Fibroblast of lung (primary cell): ENCODE results near the gene CDR2L. TPM values are rescaled to one million over a fixed set of nuclear protein-coding genes. Genes with fewer than 3 reads are reported as not detected.

Experiments used
- DNase-seq, 2 donors: peaks; one replicate each; pipeline versions ENCODE4 v3.0.0 to v3.0.0-alpha.2; 2010; ENCODE audit warnings: low read depth in 2 of 2
- H2AFZ ChIP-seq: 2 replicates; pipeline ENCODE4 v1.5.1; 2012; ENCODE audit warnings: low read length, control low read depth, inconsistent platforms
- H3K27ac ChIP-seq: 2 replicates; pipeline ENCODE4 v1.5.1; 2011; ENCODE audit warnings: low read length, control low read depth; ENCODE audit not compliant: insufficient read depth
- H3K27me3 ChIP-seq: 2 replicates; pipeline ENCODE4 v1.5.1; 2011; ENCODE audit warnings: mild to moderate bottlenecking, low read length; ENCODE audit not compliant: control insufficient read depth, insufficient read depth
- H3K36me3 ChIP-seq: 2 replicates; pipeline ENCODE4 v1.5.1; 2011; ENCODE audit warnings: low read length; ENCODE audit not compliant: control insufficient read depth, insufficient read depth
- H3K4me1 ChIP-seq: 2 replicates; pipeline ENCODE4 v1.5.1; 2011; ENCODE audit warnings: low read length; ENCODE audit not compliant: control insufficient read depth, insufficient read depth; ENCODE audit errors: extremely low read depth
- H3K4me2 ChIP-seq: 2 replicates; pipeline ENCODE4 v1.5.1; 2011; ENCODE audit warnings: low read length, control low read depth; ENCODE audit not compliant: insufficient read depth; ENCODE audit errors: extremely low read depth
- H3K4me3 ChIP-seq, 4 experiments: fragments of 200-600 bp in 1 of 4; sonication (generic) in 1 of 4; replicated peaks in 1 of 4; 2 replicates each; pipeline ENCODE4 v1.5.1; 2011 to 2016; ENCODE audit warnings: low read length in 4 of 4, low read depth in 3 of 4, mild to moderate bottlenecking in 3 of 4, control low read depth in 2 of 4, inconsistent platforms in 1 of 4, mixed read lengths in 1 of 4; ENCODE audit not compliant: insufficient read depth in 1 of 4; ENCODE audit errors: control extremely low read depth in 1 of 4
- H3K79me2 ChIP-seq: 2 replicates; pipeline ENCODE4 v1.5.1; 2012; ENCODE audit warnings: mild to moderate bottlenecking, low read length, inconsistent platforms; ENCODE audit not compliant: control insufficient read depth, insufficient read depth
- H3K9ac ChIP-seq: 2 replicates; pipeline ENCODE4 v1.5.1; 2011; ENCODE audit warnings: mild to moderate bottlenecking, low read length, control low read depth; ENCODE audit not compliant: insufficient read depth
- H3K9me3 ChIP-seq: 2 replicates; pipeline ENCODE4 v1.5.1; 2012; ENCODE audit warnings: low read depth, low read length; ENCODE audit not compliant: control insufficient read depth, insufficient read depth
- H4K20me1 ChIP-seq: 2 replicates; pipeline ENCODE4 v1.5.1; 2011; ENCODE audit warnings: low read length; ENCODE audit not compliant: control insufficient read depth, insufficient read depth; ENCODE audit errors: extremely low read depth
- EZH2 ChIP-seq: IDR thresholded peaks from 2 replicates; pipeline ENCODE4 v1.5.1; 2012; ENCODE audit warnings: low read length, control low read depth, mild to moderate bottlenecking; ENCODE audit errors: missing control alignments
- polyA plus RNA-seq, 2 donors: library from polyadenylated mRNA; depleted of rRNA in 1 of 2; stranded (reverse) in 1 of 2; unstranded in 1 of 2; fragments of >200 nt; gene quantifications; 2 replicates each; pipeline ENCODE4 v1.2.1, GENCODE V29; 2011 to 2012; ENCODE audit warnings: missing spikeins in 1 of 2
- total RNA-seq: library from RNA; depleted of rRNA; stranded (reverse); fragments of >200 nt; gene quantifications from 2 replicates; pipeline ENCODE4 v1.2.1, GENCODE V29; 2014
- TF ChIP-seq, protein P1 (sequence below), 2 donors: IDR thresholded peaks in 1 of 2; conservative IDR thresholded peaks in 1 of 2; 1 replicate in 1 of 2; 2 replicates in 1 of 2; pipeline ENCODE4 v1.5.1; 2011 to 2012; ENCODE audit warnings: low read length in 2 of 2, control low read depth in 1 of 2, inconsistent platforms in 1 of 2, low read depth in 1 of 2, mild to moderate bottlenecking in 1 of 2

CDR2L gene
- total and polyA plus RNA-seq, 2 donors (not counting 1 experiment from before 2014, with no cell fraction given) = 9.7 to 12.2 TPM

DNA sequence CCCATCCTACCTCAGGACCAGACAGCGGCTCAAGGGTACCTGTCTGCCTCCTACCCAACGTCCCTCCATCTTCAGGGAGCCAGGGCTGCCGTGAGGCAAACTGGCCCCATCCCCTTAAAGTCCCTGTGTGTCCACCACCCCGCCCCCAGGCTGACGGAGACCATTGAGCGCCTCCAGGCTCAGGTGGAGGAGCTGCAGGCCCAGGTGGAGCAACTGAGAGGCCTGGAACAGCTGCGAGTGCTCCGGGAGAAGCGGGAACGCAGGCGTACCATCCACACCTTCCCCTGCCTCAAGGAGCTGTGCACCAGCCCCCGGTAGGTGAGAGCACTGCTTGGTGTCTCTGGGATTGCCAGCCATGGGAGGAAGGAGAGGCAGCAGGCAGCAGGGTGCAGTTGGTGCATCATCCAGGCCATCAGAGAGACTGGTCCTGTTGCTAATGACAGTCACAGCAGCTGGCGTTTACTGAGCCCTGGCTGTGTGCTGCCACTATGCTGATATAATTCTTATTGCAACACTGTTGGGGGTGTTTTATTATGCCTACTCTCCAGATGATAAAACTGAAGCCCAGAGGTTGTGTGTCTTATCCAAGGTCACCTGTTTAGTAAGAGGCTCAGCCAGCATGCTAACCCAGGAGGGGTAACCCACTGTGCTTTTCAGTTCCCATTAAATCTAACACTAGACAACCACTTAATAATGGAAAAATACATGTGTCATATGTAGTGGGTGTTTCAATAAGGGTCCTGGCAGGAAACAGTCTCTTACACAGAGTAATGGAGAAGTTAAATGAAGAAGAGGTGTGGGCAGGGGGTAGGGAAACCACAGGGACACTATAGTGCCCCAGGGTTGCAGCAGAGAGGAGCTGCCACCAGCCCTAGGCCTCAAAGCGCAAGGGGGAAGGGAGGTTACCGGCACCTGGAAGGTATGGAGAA lies 14.7 kb downstream of the CDR2L start:
- no peaks in the 10 kb centered on the region for H3K27me3 ChIP-seq
- no peaks in the 10 kb centered on the region for H3K4me1 ChIP-seq
- no peak overlapping the region for H3K4me2 ChIP-seq
- H4K20me1 ChIP-seq = no peaks in the 10 kb centered on the region
- H3K4me3 ChIP-seq = no peak overlapping the region
- no peaks in the 10 kb centered on the region for H3K9me3 ChIP-seq
- no peak overlapping the region for H3K9ac ChIP-seq
- no peak for TF ChIP-seq EZH2
- TF ChIP-seq, protein P1, sequence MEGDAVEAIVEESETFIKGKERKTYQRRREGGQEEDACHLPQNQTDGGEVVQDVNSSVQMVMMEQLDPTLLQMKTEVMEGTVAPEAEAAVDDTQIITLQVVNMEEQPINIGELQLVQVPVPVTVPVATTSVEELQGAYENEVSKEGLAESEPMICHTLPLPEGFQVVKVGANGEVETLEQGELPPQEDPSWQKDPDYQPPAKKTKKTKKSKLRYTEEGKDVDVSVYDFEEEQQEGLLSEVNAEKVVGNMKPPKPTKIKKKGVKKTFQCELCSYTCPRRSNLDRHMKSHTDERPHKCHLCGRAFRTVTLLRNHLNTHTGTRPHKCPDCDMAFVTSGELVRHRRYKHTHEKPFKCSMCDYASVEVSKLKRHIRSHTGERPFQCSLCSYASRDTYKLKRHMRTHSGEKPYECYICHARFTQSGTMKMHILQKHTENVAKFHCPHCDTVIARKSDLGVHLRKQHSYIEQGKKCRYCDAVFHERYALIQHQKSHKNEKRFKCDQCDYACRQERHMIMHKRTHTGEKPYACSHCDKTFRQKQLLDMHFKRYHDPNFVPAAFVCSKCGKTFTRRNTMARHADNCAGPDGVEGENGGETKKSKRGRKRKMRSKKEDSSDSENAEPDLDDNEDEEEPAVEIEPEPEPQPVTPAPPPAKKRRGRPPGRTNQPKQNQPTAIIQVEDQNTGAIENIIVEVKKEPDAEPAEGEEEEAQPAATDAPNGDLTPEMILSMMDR (conservative IDR thresholded peaks at IDR 0.05 in 1 of 2, IDR thresholded peaks at IDR 0.05 in 1 of 2; ENCODE audit: low read depth in 1 of 2, low read length in 2 of 2) = no peak
- H3K36me3 ChIP-seq = peaks cover 13% of the 10 kb centered on the region
- no peak overlapping the region for H2AFZ ChIP-seq
- no peak overlapping the region for H3K27ac ChIP-seq
- H3K79me2 ChIP-seq = no peaks in the 10 kb centered on the region
- DNase-seq = no peak

DNA sequence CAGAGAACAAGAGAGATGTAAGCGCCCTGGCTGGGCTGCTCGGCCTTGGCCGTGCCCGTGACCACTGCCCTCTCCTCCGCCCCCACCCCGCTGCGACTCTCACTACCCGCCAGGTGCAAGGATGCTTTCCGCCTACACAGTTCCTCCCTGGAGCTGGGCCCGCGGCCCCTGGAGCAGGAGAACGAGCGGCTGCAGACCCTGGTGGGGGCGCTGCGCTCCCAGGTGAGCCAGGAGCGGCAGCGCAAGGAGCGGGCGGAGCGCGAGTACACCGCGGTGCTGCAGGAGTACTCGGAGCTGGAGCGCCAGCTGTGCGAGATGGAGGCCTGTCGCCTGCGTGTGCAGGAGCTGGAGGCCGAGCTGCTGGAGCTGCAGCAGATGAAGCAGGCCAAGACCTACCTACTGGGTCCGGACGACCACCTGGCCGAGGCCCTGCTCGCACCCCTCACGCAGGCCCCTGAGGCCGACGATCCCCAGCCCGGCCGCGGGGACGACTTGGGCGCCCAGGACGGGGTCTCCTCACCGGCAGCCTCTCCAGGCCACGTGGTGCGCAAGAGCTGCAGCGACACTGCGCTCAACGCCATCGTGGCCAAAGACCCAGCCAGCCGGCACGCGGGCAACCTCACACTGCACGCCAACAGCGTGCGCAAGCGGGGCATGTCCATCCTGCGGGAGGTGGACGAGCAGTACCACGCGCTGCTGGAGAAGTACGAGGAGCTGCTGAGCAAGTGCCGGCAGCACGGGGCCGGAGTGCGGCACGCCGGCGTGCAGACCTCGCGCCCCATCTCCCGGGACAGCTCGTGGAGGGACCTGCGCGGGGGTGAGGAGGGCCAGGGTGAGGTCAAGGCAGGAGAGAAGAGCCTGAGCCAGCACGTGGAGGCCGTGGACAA lies 15.9 kb downstream of the CDR2L start:
- Histone ChIP-seq H3K9me3 (no peaks in the 10 kb centered on the region), H3K27ac (no peak overlapping the region), H2AFZ (no peak overlapping the region), H3K4me2 (no peak overlapping the region), H3K36me3 (peaks cover 13% of the 10 kb centered on the region), H4K20me1 (no peaks in the 10 kb centered on the region), H3K4me1 (no peaks in the 10 kb centered on the region), H3K79me2 (no peaks in the 10 kb centered on the region), H3K9ac (no peak overlapping the region), H3K27me3 (no peaks in the 10 kb centered on the region), H3K4me3 (no peak overlapping the region)
- DNase-seq = no peak
- TF ChIP-seq, protein P1 (conservative IDR thresholded peaks at IDR 0.05 in 1 of 2, IDR thresholded peaks at IDR 0.05 in 1 of 2; ENCODE audit: low read depth in 1 of 2, low read length in 2 of 2) = no peak
- no peak for TF ChIP-seq EZH2

DNA sequence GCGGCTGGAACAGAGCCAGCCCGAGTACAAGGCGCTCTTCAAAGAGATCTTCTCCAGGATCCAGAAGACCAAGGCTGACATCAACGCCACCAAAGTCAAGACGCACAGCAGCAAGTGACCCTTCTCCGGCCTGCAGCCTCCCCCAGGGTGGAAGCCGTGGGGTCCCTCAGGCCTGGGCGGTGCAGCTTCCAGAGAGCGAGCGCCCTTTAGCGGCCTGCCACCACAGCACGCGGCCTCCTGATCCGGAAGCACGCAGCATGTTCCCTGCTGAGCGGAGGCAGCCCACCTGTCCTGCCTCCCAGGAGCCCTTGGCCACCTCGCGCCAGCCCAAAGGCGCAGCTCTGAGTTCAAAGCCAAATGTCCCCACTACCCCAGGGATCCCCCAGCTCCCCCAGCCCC lies 16.5 kb downstream of the CDR2L start:
- Histone ChIP-seq H3K27me3 (no peaks in the 10 kb centered on the region), H2AFZ (no peak overlapping the region), H3K4me2 (no peak overlapping the region), H3K27ac (no peak overlapping the region), H3K79me2 (no peaks in the 10 kb centered on the region), H3K4me1 (no peaks in the 10 kb centered on the region), H3K36me3 (peaks cover 13% of the 10 kb centered on the region), H3K9ac (no peak overlapping the region), H3K9me3 (no peaks in the 10 kb centered on the region), H4K20me1 (no peaks in the 10 kb centered on the region), H3K4me3 (no peak overlapping the region)
- no peak for DNase-seq
- TF ChIP-seq, protein P1 (conservative IDR thresholded peaks at IDR 0.05 in 1 of 2, IDR thresholded peaks at IDR 0.05 in 1 of 2; ENCODE audit: low read depth in 1 of 2, low read length in 2 of 2) = no peak
- no peak for TF ChIP-seq EZH2
